ENCODE results near the gene ADAMTS2.

ADAMTS2 gene

DNA sequence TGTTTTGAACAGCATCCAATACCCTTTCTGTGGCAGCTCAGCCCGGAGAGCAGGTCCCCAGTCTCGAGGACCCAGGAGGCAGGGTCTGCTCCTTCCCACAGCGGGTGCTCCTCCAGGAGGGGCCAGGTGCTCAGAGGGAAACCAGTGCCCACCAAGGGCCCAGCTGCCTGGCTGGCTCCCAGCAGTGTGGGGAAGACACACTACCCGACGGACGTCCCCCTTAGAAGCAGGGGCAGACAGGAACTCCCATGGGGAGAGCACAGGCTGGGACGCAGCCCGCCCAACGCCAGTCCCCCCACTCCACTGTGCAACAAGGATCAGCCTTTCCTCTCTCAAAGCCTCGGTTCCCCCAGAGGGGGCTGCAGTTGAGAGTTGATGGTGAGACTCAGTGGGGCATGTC lies 57.6 kb downstream of the ADAMTS2 start:
- no peak for TF ChIP-seq CEBPB (IDR thresholded peaks at IDR 0.05)

DNA sequence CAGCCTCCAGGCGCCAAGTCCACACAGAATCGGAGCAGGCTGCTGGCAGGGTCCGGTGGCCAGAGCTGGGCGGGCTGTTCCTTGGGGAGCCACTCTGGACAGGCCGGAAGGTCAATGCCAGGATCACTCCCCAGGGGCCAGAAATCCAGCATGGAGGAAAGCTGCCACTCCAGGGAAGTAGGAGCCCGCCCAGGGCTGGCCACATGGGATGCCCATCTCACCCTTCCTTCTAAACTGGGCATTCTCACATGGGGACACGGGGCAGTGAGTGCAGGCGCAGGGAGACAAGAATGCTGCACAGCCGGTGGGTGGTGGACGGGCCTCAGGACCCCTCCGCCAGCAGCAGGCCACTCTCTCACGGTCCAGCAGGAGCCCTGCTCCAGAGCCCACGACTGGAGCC lies 58.2 kb downstream of the ADAMTS2 start:
- TF ChIP-seq TAF1 (IDR thresholded peaks at IDR 0.05; ENCODE audit: low read depth) (no peak), EGR1 (IDR thresholded peaks at IDR 0.05) (no peak), TEAD4 (IDR thresholded peaks at IDR 0.05) (no peak), NFIC (IDR thresholded peaks at IDR 0.05) (no peak), CREB1 (IDR thresholded peaks at IDR 0.05; ENCODE audit: low read depth) (no peak), CEBPB (IDR thresholded peaks at IDR 0.05) (no peak), FOXM1 (IDR thresholded peaks at IDR 0.05; ENCODE audit: borderline replicate concordance, low read depth) (no peak), EP300 (IDR thresholded peaks at IDR 0.05; ENCODE audit: borderline replicate concordance) (no peak), ZBTB7A (IDR thresholded peaks at IDR 0.05; ENCODE audit: low read depth) (no peak)
- TF ChIP-seq, protein P1, sequence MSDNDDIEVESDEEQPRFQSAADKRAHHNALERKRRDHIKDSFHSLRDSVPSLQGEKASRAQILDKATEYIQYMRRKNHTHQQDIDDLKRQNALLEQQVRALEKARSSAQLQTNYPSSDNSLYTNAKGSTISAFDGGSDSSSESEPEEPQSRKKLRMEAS (IDR thresholded peaks at IDR 0.05) = no peak
- TF ChIP-seq, protein P2, sequence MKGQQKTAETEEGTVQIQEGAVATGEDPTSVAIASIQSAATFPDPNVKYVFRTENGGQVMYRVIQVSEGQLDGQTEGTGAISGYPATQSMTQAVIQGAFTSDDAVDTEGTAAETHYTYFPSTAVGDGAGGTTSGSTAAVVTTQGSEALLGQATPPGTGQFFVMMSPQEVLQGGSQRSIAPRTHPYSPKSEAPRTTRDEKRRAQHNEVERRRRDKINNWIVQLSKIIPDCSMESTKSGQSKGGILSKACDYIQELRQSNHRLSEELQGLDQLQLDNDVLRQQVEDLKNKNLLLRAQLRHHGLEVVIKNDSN (IDR thresholded peaks at IDR 0.05) = no peak
- TF ChIP-seq, protein P3, sequence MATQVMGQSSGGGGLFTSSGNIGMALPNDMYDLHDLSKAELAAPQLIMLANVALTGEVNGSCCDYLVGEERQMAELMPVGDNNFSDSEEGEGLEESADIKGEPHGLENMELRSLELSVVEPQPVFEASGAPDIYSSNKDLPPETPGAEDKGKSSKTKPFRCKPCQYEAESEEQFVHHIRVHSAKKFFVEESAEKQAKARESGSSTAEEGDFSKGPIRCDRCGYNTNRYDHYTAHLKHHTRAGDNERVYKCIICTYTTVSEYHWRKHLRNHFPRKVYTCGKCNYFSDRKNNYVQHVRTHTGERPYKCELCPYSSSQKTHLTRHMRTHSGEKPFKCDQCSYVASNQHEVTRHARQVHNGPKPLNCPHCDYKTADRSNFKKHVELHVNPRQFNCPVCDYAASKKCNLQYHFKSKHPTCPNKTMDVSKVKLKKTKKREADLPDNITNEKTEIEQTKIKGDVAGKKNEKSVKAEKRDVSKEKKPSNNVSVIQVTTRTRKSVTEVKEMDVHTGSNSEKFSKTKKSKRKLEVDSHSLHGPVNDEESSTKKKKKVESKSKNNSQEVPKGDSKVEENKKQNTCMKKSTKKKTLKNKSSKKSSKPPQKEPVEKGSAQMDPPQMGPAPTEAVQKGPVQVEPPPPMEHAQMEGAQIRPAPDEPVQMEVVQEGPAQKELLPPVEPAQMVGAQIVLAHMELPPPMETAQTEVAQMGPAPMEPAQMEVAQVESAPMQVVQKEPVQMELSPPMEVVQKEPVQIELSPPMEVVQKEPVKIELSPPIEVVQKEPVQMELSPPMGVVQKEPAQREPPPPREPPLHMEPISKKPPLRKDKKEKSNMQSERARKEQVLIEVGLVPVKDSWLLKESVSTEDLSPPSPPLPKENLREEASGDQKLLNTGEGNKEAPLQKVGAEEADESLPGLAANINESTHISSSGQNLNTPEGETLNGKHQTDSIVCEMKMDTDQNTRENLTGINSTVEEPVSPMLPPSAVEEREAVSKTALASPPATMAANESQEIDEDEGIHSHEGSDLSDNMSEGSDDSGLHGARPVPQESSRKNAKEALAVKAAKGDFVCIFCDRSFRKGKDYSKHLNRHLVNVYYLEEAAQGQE (IDR thresholded peaks at IDR 0.05; ENCODE audit: low read depth) = no peak

DNA sequence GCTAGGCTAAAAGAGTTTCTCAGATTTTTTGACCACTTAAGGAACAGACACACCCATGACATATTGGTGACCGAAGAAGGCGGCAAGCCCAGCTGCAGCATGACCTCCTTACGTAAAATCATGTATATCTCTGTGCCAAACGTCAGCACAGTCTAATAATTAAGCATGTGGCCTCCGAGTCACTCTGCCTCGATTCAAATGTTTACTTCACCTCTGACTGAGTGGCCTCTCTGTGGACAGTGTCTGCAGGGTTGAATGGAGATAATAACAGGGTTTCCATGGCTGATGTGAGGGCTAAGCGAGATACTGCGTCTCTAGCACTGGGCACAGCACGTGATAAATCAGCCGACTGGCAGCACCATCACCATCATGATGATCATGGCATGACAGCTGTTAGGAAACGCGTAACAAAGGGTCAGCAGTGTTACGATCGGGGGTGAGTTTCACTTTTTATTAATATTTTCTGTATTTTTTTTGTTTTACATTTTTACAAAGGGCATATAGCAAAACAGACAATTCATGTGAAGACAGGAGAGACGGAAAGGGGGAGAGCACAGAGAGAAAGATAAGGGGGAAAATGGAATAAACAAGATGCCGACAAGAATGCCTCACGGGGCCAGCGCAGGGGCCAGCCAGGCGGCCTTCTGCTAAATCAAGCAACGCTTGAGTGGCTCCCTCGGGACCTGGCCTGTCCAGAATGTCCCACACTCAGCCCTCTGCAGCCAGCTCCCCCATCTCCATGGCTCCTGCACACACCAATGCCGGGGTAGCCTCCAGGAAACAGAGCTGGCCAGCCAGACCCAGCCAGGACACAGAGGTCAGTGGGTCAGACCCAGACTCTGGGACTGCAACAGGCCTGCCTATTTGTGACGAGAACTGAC lies 60.3 kb downstream of the ADAMTS2 start:
- TF ChIP-seq, protein P3 (IDR thresholded peaks at IDR 0.05; ENCODE audit: low read depth) = no peak
- no peak for TF ChIP-seq FOXM1 (IDR thresholded peaks at IDR 0.05; ENCODE audit: borderline replicate concordance, low read depth)
- no peak for TF ChIP-seq CREB1 (IDR thresholded peaks at IDR 0.05; ENCODE audit: low read depth)
- TF ChIP-seq TEAD4 (IDR thresholded peaks at IDR 0.05) = no peak
- no peak for TF ChIP-seq TAF1 (IDR thresholded peaks at IDR 0.05; ENCODE audit: low read depth)
- TF ChIP-seq, protein P1 (IDR thresholded peaks at IDR 0.05) = no peak
- TF ChIP-seq CEBPB (IDR thresholded peaks at IDR 0.05) = no peak

DNA sequence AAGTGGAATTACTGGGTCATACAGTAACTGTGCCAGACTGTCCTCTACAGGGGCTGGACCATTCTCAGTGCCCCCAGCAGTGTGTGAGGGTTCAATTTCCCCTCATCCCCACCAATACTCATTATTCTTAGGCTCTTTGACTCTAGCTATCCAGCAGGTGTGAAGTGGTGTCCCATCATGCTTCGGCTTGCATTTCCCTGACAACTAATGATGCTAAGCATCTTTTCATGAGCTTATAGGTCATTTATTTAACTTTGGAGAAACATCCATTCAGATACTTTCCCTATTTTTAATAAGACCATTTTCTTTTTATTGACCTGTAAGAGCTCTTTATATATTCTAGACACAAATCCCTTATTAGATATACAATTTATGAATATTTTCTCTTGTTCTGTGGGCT lies 63.6 kb downstream of the ADAMTS2 start:
- TF ChIP-seq RAD21 (IDR thresholded peaks at IDR 0.05; ENCODE audit: low read depth) (no peak), EGR1 (IDR thresholded peaks at IDR 0.05) (no peak), EP300 (IDR thresholded peaks at IDR 0.05; ENCODE audit: borderline replicate concordance) (no peak), CEBPB (IDR thresholded peaks at IDR 0.05) (no peak), TAF1 (IDR thresholded peaks at IDR 0.05; ENCODE audit: low read depth) (no peak), TEAD4 (IDR thresholded peaks at IDR 0.05) (no peak), FOXM1 (IDR thresholded peaks at IDR 0.05; ENCODE audit: borderline replicate concordance, low read depth) (no peak), YY1 (IDR thresholded peaks at IDR 0.05; ENCODE audit: low read depth) (no peak), ZBTB7A (IDR thresholded peaks at IDR 0.05; ENCODE audit: low read depth) (no peak), TCF12 (IDR thresholded peaks at IDR 0.05; ENCODE audit: low read depth) (no peak), CREB1 (IDR thresholded peaks at IDR 0.05; ENCODE audit: low read depth) (no peak), NFIC (IDR thresholded peaks at IDR 0.05) (no peak)
- TF ChIP-seq, protein P2 (IDR thresholded peaks at IDR 0.05) = no peak
- TF ChIP-seq, protein P3 (IDR thresholded peaks at IDR 0.05; ENCODE audit: low read depth) = no peak
- TF ChIP-seq, protein P1 (IDR thresholded peaks at IDR 0.05) = no peak
